ENCODE measurements around the gene TUBA3E.
"Not testable (repeated sequence)": the region's sequence is repeated elsewhere in the genome, so short reads cannot be mapped to it uniquely, and the experiment has no call there.

The TUBA3E gene

GRCh38 chr2:130143266-130144039 lies 54.8 kb downstream of the TUBA3E start:
- not testable (repeated sequence) for DNase-seq (ENCODE audit: low read depth in 2 of 2)

DNA sequence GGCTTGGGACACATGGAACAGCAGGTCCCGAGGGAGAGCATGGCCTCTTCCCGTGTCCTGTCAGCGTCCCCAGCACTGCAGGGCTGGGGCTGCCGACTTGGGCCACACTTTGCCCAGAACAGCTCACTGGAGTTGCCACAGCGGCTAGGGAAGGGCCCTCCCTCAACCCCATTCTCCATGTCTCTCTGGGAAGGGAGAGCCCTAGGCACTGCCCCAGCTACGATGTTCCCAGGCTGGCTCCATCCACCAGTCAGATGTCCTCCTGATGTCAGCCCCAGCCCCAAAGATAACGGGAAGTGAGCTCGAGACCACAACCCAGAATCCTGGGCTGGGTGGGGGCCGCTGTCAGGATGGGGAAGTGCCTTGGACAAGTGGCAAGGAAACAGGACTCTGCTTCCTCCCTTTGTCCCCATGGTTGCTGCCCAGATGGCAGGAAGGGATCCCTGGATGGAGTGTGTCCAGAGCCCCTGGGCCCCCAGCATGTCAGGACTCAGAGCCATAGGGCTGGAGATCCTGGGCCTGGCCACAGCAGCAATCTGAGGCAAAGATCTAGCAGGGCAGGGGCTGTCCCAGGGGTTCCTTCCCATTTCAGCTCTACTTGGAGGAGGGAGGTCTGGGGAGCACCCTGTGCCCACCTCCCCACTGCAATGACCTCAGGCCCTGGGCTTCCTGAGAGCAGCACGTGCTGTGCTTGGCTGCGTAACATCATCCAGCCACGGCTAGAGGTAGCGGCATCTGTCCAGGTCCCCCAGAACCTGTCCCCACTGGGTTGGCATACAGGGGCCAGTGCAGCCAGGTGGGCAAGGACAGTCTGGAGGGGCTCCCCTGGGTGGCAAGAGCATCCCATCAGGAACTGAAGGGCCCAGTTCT lies 55.6 kb downstream of the TUBA3E start:
- not testable (repeated sequence) for DNase-seq (ENCODE audit: low read depth in 2 of 2)

Measured in stimulated activated CD8-positive, alpha-beta memory T cell treated with anti-CD3 and anti-CD28 coated beads, Interleukin-7, amount 100 ng/mL, for 1 hour (primary cell).